Astrocyte of the cerebellum (primary cell): Measurements from ENCODE around the gene HCAR2.
"Not testable (repeated sequence)": the region's sequence is repeated elsewhere in the genome, so short reads cannot be mapped to it uniquely, and the experiment has no call there.

Experiments used
- DNase-seq: peaks from one replicate; pipeline ENCODE4 v3.0.0-alpha.2; 2011; ENCODE audit warnings: low read depth
- H3K4me3 ChIP-seq: 2 replicates; pipeline ENCODE4 v1.5.1; 2011; ENCODE audit warnings: mild to moderate bottlenecking, low read depth, low read length, moderate library complexity
- in situ Hi-C: cut with HindIII; loops from 2 replicates; pipeline ENCODE4 v1.10.0; 2017; ENCODE audit warnings: low sequenced_read_pairs
- TF ChIP-seq, protein P1 (sequence below): IDR thresholded peaks from 2 replicates; pipeline ENCODE4 v1.5.1; 2012; ENCODE audit warnings: low read length, low read depth, moderate library complexity, mild to moderate bottlenecking; ENCODE audit errors: missing control alignments

Gene HCAR2

DNA sequence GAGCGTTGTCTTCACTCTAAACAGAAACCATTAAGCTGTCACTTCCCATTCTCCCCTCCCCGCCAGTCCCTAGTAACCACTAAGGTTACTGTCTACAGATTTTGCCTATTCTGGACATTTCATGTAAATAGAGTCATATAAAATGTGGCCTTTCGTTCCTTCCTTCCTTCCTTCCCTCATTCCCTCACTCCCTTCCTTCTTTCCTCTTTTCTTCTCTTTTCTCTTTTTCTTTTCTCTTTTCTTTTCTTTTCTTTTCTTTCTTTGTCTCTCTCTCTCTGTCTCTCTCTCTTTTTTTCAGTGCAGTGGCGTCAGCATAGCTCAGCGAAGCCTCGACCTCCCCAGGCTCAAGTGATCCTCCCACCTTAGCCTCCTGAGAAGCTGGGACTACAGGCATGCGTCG is 37.8 kb downstream of the HCAR2 start:
- DNase-seq, result no peak
- no peak overlapping the region for H3K4me3 ChIP-seq
- in situ Hi-C loops, result no loop called here
- TF ChIP-seq, protein P1, sequence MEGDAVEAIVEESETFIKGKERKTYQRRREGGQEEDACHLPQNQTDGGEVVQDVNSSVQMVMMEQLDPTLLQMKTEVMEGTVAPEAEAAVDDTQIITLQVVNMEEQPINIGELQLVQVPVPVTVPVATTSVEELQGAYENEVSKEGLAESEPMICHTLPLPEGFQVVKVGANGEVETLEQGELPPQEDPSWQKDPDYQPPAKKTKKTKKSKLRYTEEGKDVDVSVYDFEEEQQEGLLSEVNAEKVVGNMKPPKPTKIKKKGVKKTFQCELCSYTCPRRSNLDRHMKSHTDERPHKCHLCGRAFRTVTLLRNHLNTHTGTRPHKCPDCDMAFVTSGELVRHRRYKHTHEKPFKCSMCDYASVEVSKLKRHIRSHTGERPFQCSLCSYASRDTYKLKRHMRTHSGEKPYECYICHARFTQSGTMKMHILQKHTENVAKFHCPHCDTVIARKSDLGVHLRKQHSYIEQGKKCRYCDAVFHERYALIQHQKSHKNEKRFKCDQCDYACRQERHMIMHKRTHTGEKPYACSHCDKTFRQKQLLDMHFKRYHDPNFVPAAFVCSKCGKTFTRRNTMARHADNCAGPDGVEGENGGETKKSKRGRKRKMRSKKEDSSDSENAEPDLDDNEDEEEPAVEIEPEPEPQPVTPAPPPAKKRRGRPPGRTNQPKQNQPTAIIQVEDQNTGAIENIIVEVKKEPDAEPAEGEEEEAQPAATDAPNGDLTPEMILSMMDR, result no peak

- in situ Hi-C loops, result no loop called here
- no peak for DNase-seq
- no peak overlapping the region for H3K4me3 ChIP-seq
- TF ChIP-seq, protein P1, result no peak
These were observed 41.2 kb downstream of the HCAR2 start for GRCh38 chr12:122661938-122662337.

DNA sequence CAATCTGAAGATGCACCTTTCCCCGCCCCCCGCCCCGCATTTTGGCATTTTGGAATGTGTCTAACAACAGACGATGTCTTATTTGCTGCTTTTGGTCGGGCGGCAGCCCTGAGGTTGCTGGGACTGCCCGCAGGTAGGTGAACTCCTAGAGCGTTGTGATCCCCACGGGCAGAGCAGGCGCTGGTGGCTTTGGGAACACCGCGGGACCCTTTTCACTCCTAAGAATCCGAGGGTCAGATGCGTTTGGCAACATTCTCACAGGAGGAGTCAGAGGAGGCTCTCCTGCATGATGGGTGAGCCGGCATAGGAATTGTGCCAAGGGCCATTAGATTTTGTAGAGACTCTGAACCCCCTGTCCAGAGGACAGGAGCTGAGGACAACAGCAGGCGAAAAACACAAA is 41.9 kb downstream of the HCAR2 start:
- TF ChIP-seq, protein P1, result no peak
- no peak for DNase-seq
- H3K4me3 ChIP-seq, result no peak overlapping the region
- in situ Hi-C loops, result no loop called here

DNA sequence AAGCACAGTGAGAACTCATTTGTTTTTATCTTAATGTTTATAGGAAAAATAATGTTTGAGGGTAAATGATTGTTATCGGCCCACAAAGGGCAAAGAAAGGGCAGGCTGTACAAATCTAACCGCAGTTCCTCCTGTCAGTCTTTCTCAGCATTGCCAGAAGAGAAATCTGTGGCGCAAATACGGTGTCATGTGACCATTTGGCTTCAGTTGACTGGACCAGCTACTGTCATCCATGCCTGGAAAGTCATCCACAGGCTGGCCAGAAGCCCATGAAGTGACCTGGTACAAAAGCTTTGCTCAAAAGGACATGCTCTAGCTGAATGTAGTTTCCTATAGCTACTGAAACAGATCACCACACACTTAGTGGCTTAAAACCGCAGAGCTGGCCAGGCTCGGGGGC is 43.6 kb downstream of the HCAR2 start:
- no peak overlapping the region for H3K4me3 ChIP-seq
- TF ChIP-seq, protein P1, result no peak
- in situ Hi-C loops, result no loop called here
- DNase-seq, result no peak

GRCh38 chr12:122656298-122656697 is 46.9 kb downstream of the HCAR2 start:
- DNase-seq, result no peak
- TF ChIP-seq, protein P1, result no peak
- in situ Hi-C loops, result no loop called here
- no peak overlapping the region for H3K4me3 ChIP-seq

- in situ Hi-C loops, DNase-seq, H3K4me3 ChIP-seq: not testable (repeated sequence)
These were observed 49.9 kb downstream of the HCAR2 start for GRCh38 chr12:122653291-122653690.

DNA sequence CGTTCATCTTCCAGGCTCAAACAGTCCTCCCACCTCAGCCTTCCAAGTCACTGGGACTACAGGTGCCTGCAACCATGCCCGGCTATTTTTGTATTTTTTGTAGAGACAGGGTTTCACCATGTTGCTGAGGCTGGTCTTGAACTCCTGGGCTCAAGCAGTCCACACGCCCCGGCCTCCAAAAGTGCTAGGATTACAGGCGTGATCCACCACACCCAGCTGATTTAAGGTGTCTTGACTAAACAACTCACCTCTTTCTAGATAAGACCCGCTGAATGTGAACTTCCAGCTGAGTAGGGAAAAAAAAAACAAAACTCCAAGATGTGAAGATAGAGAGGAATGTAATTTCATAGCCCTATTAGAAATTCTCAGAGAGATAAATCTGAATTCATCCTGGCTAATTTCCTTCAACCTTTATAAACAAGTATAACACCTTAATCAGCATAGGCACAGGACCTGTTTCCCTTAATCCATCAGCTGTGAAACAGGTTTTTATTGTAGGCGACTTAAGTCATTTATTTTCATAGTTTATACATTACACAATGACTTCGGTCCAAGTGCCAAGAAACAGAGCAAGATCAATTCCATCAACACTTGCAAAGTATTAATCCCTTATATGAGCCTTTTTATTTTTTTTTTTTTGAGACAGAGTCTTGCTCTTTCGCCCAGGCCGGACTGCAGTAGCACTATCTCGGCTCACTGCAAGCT is 51.5 kb downstream of the HCAR2 start:
- in situ Hi-C loops, result no loop called here
- H3K4me3 ChIP-seq, result no peak overlapping the region
- TF ChIP-seq, protein P1, result no peak
- no peak for DNase-seq
